ENCODE data around the gene TNK2. TPM values are rescaled to one million over a fixed set of nuclear protein-coding genes. Genes with fewer than 3 reads are reported as not detected.

Gene TNK2
- polyA plus RNA-seq, 2 of the 4 experiments (the other 2 are of a cell fraction): 2.2 to 12.5 TPM

GRCh38 chr3:195821403-195822130 lies 86.8 kb downstream of the TNK2 start:
- no peak for ATAC-seq
- no peak overlapping the region for H3K4me3 ChIP-seq
- H3K4me2 ChIP-seq: no peak overlapping the region
- POLR2A ChIA-PET: no interaction called here
- H3K27ac ChIP-seq: no peak overlapping the region
- H3K4me1 ChIP-seq: no peaks in the 10 kb centered on the region
- DNase-seq (ENCODE audit: low read depth in 1 of 2, low spot score in 1 of 2): no peak
- H3K9me3 ChIP-seq: no peaks in the 10 kb centered on the region
- CTCF ChIA-PET: interaction anchor here (0.9 to 1.2 kb wide), 2 partner anchors 29 to 73 kb away, joined by 3 read pairs; no protein-coding TSS in a partner anchor
- FAIRE-seq: no peak
- 68% methylated on average over 21 of the region's 21 CpGs for WGBS (ENCODE audit: missing lambda C conversion rate)
- TF ChIP-seq RCOR1 (IDR thresholded peaks at IDR 0.05; ENCODE audit: low read depth, low read length): no peak
- no peak for TF ChIP-seq JUN (IDR thresholded peaks at IDR 0.05)
- no peak for TF ChIP-seq HOXB13 (CRISPR knock-in tag; IDR thresholded peaks at IDR 0.05; ENCODE audit: low read depth)
- TF ChIP-seq E2F6 (IDR thresholded peaks at IDR 0.05; ENCODE audit: borderline replicate concordance, low read depth): no peak
- no peak for TF ChIP-seq NPAS2 (CRISPR knock-in tag; IDR thresholded peaks at IDR 0.05; ENCODE audit: borderline replicate concordance)
- TF ChIP-seq ZNF302 (CRISPR knock-in tag; IDR thresholded peaks at IDR 0.05): no peak

GRCh38 chr3:195820901-195821300 lies 87.5 kb downstream of the TNK2 start:
- no peak overlapping the region for H3K4me2 ChIP-seq
- FAIRE-seq: no peak
- no peak for ATAC-seq
- no peak overlapping the region for H3K4me3 ChIP-seq
- TF ChIP-seq EHMT2 (IDR thresholded peaks at IDR 0.05; ENCODE audit: low read depth) (no peak), ZFP36 (IDR thresholded peaks at IDR 0.05; ENCODE audit: borderline replicate concordance, partially characterized antibody) (no peak), HOXA7 (CRISPR knock-in tag; IDR thresholded peaks at IDR 0.05) (no peak), GATA3 (IDR thresholded peaks at IDR 0.05; ENCODE audit: borderline replicate concordance) (no peak), USF2 (IDR thresholded peaks at IDR 0.05) (no peak), E2F6 (IDR thresholded peaks at IDR 0.05; ENCODE audit: borderline replicate concordance, low read depth) (no peak), REST (IDR thresholded peaks at IDR 0.05) (no peak)
- H3K9me3 ChIP-seq: no peaks in the 10 kb centered on the region
- no peak overlapping the region for H3K27ac ChIP-seq
- ChIA-PET CTCF (interaction anchor here (1.2 kb wide), 1 partner anchor 30 kb away, joined by 3 read pairs; no protein-coding TSS in a partner anchor), POLR2A (no interaction called here)
- 72% methylated on average over 4 of the region's 5 CpGs for WGBS (ENCODE audit: missing lambda C conversion rate)
- DNase-seq (ENCODE audit: low read depth in 1 of 2, low spot score in 1 of 2): no peak
- H3K4me1 ChIP-seq: no peaks in the 10 kb centered on the region

- FAIRE-seq: no peak
- WGBS (ENCODE audit: missing lambda C conversion rate): 19% methylated on average over 2 of the region's 8 CpGs
- Histone ChIP-seq H3K27ac (no peak overlapping the region), H3K4me1 (0 out of 3 replicates have a peak, but pooled peaks cover 3% of the 10 kb centered on the region), H3K4me2 (no peak overlapping the region), H3K4me3 (no peak overlapping the region), H3K9me3 (no peaks in the 10 kb centered on the region)
- ChIA-PET CTCF (interaction anchor here (0.8 to 1.2 kb wide), 2 partner anchors 30 to 39 kb away, joined by 3 read pairs; no protein-coding TSS in a partner anchor), POLR2A (no interaction called here)
- no peak for ATAC-seq
- no peak for DNase-seq (ENCODE audit: low read depth in 1 of 2, low spot score in 1 of 2)
- TF ChIP-seq ZNF302 (CRISPR knock-in tag; IDR thresholded peaks at IDR 0.05): no peak
- TF ChIP-seq RFX5 (IDR thresholded peaks at IDR 0.05): no peak
- no peak for TF ChIP-seq PHF8 (IDR thresholded peaks at IDR 0.05; ENCODE audit: borderline replicate concordance, low read depth)
- TF ChIP-seq NFE2L2 (conservative IDR thresholded peaks at IDR 0.05; ENCODE audit: low read length): no peak
- no peak for TF ChIP-seq RNF2 (IDR thresholded peaks at IDR 0.05; ENCODE audit: borderline replicate concordance, low read depth)
- TF ChIP-seq MAFK (IDR thresholded peaks at IDR 0.05; ENCODE audit: partially characterized antibody): no peak
- TF ChIP-seq NR3C1 (IDR thresholded peaks at IDR 0.05): no peak
Measured at GRCh38 chr3:195820186-195820585, 88.2 kb downstream of the TNK2 start.
